GM18858 (cell line): Measurements from ENCODE around the gene MEF2A.
A peak's percentile ranks its signal among the peaks of the same experiment; 100 is the strongest.
"Not testable (repeated sequence)": the region's sequence is repeated elsewhere in the genome, so short reads cannot be mapped to it uniquely, and the experiment has no call there.

Experiments used
- ATAC-seq: cut with Tn5 transposase; IDR thresholded peaks from one replicate; pipeline ENCODE4 v1.9.1; 2021; ENCODE audit not compliant: unreplicated experiment

Gene MEF2A

DNA sequence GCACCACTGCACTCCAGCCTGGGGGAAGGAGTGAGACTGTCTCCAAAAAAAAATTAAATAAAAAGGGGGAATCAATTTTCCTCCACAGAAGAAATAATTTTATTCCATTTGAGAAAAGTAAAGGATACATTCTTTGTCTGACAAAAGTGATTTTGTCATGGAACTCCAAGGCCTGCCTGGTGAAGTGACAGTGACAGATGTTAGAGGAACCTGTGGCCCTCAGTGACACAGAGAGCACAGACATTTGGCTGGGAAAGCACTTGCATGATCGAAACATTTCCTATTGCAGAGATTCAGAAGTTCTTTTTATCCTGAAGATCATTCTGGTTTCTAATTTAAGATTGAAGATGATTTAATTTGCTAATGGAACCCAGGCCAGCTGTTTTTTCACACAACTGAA, 161.5 kb downstream of the MEF2A start:
- ATAC-seq: no peak

DNA sequence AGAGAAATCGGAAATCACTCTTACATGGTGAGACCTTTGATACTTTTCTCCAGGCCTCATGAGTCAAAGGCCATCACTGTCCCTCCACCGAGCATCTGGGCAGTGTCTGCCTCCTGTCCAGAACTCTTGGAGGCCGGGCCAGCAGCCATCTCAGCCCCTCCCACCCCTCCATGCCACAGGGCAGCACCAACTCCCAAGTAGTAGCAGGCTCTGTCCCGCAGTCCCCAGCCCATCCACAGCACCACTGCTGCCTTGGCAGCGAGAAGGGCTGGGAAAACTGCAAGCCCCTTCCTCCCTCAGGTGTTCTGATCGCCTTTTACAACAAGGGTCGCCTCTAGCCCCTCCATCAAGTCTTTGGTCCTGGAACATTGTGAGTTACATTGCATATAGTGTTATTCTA, 161.9 kb downstream of the MEF2A start:
- ATAC-seq: no peak

DNA sequence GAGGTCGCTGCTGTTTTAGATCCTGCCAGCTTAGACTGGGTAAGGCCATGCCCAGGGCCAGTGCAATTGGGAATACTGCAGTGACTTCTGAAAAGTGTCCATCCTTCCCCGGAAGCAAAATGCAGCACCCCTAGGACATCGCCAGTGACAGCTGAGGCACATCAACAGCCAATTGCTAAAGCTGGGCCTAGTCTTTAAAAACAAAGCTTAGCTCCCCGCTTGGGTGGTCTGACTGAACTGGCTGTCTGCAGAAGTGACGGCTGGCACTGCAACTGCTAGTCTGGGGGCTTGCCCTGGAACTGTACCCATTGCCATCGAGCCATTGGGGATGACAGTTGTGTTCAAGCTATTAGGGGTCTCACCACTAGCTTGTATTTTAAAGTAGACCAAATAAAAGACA, 163.1 kb downstream of the MEF2A start:
- ATAC-seq: no peak

DNA sequence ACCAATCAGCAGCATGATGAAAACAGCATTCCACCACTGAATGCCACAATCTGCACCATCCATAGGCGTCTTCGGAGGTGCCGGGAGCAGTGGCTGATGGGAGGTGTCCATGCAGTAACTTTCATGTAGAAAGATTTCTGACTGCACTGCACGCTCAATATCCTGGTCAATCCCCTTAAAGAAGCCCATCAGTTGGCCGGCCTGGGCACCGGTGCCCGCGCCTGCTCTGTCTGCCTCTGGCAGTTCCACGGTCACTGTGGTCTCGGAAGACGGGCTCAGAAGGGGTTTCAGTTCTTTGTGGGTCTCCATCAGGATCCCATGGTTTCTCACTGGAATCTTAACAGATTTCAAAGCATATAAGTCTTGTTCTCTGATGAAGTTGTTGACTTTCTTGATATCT, 163.5 kb downstream of the MEF2A start:
- ATAC-seq: no peak

DNA sequence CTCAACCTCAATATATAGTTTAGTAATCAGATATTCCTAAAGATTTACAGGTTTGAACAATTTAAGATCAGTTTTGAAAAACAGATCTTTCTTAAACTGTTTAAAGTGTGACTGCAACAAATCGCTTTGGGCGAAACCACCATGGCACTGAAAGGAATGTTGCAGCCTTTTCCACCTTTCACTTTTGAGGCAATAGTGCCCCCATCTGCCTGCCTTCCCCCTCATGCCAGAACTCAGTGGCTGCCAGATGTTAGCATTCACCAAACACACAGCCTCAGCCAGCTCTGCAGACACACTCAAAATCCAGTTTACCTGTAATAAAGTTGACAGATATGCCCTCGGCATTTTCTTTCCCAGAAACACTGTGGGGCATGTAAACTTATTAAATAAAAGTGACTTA, 164.1 kb downstream of the MEF2A start:
- no peak for ATAC-seq

DNA sequence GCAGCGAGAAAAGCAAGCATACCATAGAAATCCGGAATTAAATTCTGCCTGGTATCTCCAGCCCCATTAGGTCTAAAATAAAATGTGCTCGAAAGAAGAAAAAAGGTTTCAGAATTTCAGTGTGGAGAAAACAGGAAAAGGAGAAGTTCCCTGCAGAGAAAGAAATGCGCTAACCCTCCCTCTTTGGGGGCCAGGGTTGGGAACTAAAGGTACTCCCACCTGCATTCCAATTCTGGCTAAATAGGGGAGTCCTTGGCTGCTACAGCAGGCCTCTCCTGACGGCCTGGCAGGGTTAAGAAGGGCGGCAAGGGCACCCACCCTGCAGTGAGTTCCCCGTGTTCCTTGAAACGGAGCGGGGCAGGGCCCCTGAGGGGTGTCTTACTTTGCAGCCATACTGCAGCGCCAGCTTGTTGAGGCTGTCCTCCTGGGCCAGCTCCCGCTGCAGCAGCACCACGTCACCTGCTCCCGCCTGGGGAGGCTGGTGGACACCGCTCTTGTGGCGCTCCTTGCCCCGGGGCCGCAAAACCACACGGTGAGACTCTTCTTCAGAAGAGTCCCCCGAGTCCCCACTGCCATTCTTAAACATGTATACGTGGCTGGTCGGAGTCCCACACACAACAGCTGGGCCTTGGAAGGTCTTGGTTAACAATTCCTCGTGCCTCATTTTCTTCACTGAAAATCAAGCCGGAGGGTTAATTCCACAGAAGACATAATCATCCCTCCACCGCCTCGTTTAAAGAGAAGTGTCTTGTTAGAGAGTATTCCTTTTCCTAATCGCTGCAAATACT, 165.7 kb downstream of the MEF2A start:
- ATAC-seq: no peak

DNA sequence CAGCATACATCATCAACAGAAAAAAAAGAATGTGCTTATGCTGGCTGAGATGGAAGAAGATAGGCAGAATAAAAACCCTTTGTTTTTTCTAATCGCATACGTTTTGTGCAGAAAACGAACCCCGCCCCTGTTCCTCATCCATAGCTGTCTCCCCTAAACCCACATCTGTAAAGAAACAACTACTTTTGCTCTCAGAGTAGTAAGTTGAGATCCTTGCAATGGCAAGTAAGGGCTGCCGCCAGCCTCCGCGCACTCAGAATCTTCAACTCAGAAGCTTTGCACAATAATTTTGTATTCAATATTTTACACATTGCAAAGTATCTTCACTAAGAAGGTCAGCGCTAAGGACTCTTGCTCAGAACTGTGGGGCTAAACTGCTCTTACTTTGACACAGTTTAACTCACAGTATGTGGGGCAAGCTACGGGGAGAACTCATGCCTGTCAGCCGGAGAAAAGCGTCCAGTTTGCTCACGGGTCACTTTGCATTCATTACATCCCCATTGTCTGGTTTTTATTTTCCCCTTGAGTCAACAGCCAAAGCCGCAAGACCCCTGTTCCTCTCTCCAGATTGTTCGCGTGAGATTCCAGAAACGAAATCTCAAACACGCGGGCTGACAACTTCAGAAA, 166.5 kb downstream of the MEF2A start:
- ATAC-seq: no peak

DNA sequence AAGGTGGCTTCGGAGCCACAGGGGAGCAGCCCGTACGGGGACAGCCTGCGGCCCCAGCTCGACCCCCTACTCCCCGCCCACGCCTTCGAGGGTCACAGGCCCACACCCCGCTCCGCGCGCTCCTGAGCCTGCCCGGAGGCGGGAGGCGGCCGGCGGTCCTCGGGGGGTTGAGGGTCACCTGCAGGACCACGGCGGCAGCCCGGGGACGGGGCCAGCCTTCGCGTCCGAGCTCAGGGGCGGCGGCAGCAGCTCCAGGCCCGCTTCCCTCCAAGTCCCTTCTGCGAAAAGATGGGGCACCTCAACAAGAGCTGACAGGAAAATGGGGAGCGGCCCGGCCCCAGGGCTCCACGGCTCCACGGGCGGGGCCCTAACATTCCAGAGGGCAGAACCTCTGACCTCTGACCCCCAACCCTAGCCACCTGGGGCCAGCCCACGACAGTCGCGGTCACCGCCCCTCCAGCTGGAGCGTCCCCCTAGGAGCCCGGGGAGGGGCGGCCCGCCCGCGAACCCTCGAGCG, 167.0 kb downstream of the MEF2A start:
- peak; percentile 27 for ATAC-seq

DNA sequence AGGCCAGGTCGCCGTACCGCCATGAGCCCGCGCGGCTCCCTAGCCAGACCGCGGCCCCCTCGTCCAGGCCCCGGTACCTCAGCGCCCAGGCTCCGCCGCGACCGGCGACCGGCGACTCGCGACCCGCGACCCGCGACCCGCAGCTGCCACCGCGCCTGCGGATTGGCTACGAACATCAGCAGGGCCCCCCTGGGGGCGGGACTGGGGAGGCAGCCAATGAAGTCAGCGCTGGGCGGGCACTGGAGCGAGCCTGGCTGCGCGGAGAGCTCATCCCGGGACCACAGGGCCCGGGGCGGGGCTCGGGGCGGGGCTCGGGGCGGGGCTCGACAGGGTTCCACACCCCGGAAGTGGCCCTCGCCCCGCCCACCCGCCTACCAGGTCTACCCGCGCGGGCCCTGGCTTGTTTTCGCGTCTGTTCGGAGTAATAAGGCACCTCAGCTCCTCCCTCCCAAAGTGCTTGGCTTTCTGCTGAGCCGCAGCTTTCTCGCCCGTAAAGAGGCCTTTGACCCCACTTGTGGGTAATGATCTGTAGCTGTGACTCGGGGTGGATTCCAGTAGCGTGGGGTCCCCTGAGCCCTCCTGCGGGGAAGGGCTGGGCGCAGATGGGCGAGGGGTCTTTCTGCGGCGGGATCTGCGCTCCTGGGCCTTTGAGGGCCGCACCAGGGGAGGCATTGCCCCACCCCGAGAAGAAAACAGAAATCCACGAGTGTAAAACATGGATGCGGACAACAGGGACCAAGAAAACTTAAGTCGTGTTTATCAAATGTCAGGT, 167.7 kb downstream of the MEF2A start, which contains the start of gene LYSMD4:
LYSMD4 (minus strand) TSS at position 170 of the 772 bp plus-strand sequence. CDS start 1,438 bp downstream, outside the sequence.
- peak; percentile 98 for ATAC-seq

DNA sequence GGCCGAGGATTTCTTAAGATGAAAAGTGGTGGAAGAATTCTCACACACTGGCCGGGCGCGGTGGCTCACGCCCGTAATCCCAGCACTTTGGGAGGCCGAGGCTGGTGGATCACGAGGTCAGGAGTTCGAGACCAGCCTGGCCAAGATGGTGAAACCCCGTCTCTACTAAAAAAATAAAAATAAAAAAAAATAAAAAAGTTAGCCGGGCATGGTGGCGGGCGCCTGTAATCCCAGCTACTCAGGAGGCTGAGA, 168.2 kb downstream of the MEF2A start:
- ATAC-seq: not testable (repeated sequence)

DNA sequence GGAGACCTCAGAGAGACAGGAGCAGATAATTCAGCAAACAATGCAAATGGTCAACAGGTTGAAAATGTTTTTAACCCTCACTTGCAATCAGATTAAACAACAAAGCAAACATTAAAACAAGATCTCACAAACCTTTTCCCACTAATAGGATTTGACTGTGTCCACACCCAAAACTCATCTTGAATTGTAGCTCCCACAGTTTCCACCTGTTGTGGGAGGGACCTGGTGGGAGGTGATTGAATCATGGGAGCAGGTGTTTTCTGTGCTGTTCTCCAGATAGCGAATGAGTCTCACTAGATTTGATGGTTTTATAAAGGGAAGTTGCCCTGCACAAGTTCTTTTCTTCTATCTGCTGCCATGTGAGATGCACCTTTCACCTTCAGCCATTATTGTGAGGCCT, 168.8 kb downstream of the MEF2A start:
- no peak for ATAC-seq

DNA sequence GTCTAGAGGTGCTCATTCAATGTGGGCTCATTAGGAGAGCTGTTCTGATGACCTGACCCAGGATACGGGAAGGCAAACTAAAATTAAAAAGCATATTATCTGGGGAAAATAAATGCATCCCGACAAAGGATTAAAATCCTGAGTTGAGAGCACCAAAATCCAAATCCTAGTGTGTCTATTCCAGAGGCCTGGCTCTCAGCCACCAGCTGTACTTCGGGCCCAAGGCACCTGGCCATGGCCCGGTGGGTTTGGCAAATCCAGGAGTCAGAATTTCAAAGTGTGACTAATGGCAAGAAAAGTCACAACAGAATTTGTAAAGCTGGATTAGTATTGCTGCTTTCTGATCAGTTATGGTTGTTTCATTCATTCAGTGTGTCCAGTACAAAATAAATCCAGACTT, 170.1 kb downstream of the MEF2A start:
- no peak for ATAC-seq

DNA sequence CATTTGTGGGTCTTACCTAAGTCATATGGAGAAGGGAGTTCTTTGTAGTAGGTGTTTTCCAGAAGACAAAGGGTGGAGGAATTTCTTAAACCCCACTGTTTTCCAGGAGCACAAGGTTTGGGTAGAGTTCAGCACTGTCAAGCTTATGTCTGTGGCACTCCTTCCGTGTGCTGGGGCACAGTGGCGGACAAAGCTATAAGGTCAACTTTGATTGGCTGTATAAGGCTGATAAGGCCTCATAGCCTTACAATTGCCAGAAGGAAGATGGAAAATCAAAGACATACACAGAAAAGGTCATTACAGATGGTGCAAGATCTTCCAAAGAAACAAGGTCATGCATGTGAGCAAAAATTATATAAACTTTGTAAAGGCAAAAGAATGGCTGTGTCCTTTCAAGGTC, 170.9 kb downstream of the MEF2A start:
- ATAC-seq: no peak

DNA sequence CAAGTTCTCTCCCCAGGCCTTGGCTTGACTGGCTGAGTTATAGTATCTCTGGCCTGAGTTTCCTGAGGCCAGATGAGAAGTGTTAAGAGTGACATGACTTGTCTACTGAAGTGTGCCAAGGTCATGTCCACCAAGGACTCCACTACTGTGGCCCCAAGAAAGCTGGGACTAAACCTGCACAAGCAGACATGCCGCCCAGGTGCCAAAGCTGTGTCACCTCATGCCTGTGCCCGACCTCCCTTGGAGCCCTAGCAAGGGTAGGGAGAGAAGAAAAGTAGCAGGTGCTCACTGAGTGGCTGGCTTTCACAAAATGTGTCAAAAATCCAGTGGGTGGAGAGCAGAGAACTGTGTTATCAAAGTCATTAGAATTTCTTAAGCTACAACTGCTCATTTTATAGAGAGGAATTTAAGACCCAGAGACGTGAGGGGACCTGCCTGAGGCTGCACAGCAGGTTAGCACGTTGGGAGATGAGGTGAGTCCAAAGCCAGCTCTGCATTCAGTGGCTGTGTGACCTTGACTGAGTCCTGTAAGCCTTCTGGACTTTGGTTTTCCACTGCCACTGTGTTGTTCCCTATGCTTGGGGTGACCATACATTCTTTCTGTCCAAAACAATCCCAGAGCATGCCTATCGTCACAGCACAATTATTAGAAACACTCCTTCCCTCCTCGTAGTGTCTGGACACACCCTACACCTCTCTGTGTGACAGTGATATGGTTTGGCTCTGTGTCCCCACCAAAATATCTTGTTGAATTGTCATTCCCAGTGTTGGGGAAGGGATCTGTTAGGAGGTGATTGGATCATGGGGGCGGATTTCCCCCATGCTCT, 172.4 kb downstream of the MEF2A start:
- no peak for ATAC-seq

DNA sequence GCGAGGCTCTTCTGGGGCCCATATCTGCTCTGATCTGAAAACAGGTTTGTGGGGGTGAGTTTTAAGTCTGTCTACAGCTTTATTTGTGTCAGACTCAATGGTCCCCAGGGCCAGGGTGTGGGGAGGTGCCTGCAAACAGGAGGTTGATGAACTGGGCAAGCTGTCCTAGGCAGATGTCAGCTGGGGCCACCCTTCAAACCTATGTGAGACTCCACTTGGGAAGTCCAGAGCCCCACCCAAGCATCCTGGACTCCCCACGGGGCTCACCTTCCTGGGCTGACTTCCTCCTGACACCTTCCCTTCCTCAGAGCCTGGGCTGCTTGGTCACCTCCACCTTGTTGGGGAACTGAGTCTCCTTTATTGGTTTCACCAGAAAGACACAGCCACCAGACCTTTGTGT, 176.1 kb downstream of the MEF2A start:
- ATAC-seq: no peak

DNA sequence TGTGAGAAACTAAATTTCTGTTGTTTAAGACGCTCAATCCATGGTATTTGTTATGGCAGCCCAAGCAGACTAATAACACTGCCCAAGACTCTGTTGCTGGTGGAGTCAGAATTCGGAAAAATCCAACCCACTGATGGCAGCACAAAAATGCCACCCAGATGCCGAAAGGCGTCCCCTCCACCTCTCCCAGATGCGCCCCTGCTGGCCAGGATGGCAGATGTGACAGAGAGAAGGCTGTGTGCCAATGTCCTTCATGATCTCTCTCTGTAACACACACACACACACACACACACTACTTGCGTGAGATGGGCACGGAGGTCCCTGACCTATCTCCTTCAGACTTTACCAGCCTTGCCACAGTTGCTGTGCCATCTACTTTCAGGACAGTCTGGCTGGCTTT, 178.4 kb downstream of the MEF2A start:
- ATAC-seq: no peak

DNA sequence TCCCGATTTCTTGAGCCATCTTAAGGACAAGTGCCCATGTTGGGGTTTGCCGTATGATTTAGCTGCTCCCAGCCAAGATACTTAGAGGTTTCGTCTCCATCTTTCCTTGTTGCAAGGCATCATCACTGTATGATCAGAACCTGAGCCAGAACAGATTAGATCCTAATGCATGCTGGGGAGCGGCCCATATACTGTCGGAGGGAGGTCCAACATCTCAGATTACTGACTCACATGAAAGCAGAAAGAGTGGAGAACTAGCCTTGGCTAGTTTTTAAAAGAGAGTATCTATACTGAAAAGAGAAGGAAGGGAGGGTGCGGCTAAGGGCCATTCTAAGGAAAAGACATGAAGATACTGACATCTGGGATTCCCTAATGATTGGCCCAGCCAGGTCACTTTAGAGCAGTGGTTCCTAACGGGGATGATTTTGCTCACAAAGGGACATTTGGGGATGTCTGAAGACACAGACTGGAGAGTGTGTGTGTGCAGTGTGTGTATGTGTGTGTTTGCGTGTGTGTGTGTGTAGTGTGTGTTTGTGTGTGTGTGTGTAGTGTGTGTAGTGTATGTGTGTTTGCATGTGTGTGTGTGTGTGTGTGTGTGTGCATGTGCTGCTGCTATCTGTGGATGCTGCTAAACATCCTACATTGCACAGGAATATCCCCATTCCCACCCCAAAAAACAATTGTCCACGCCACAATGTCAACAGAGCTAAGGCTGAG, 179.7 kb downstream of the MEF2A start:
- ATAC-seq: no peak

DNA sequence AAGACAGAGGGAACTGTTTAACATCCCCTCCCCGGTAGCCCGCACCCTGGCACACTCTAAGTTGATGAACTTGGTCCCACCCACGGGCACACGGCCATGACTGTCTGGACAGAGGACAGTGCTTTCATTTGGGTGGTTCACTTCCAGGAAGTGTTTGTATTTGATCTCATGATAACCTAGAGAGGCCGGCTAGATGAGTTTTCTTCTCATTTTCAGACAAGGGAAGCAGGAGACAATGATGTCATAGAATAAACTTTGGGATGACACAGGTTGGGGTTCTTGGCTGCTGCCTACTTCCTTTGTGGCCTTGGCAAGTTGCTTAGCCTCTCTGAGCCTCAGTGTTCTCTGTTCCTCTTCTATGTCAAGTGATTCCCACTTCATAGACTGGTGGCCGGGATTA, 183.6 kb downstream of the MEF2A start:
- no peak for ATAC-seq

DNA sequence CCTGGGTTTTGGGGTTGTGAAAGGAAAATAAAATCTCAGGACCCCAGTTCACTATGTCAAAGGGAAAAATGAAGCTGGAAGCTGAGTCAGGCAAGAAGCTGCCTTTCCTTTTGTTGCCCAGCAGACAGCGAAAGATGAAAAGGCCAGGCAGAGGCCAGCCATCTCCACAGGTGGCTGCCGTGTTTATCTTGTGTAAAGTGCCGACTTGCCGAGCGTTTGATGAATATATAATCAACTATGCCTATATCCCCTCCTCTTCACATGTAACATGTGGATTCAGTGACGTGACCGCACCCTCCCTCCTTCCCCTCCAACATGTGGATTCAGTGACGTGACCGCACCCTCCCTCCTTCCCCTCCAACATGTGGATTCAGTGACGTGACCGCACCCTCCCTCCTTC, 184.5 kb downstream of the MEF2A start:
- not testable (repeated sequence) for ATAC-seq

DNA sequence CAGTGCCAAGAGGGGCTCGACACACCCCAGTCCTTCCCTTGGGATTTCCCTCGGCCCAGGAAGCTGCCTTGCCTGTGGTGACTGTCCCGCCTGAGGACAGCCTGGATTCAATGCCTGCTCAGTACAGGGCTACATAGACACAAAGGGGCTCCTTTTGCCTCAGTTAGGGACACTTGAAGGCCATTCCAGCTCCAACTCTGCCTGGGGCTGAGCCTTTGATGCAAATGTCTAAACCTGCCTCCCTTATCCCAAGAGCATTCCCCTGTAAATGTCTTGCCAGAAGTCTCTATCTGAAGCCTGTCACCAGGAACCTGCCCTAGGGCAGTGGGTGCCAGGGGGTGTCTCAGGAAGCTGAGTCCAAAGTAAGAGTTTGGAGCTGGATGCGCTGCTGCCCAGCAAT, 186.8 kb downstream of the MEF2A start:
- ATAC-seq: no peak
